Measurements from ENCODE around the gene SGTB.
"Not testable (repeated sequence)": the region's sequence is repeated elsewhere in the genome, so short reads cannot be mapped to it uniquely, and the experiment has no call there.

SGTB gene

GRCh38 chr5:65668696-65669095, 53.2 kb downstream of the SGTB start:
- DNase-seq (ENCODE audit: low spot score) = no peak

- peak; percentile 26 for DNase-seq (ENCODE audit: low spot score)
Observed at GRCh38 chr5:65663804-65664521, 57.9 kb downstream of the SGTB start.

GRCh38 chr5:65654713-65655112, 67.2 kb downstream of the SGTB start:
- DNase-seq (ENCODE audit: low spot score) = no peak

- no peak for DNase-seq (ENCODE audit: low spot score)
Observed at GRCh38 chr5:65651144-65651543, 70.8 kb downstream of the SGTB start.

- no peak for DNase-seq (ENCODE audit: low spot score)
Observed at GRCh38 chr5:65647941-65648340, 74.0 kb downstream of the SGTB start.

GRCh38 chr5:65646938-65647337, 75.0 kb downstream of the SGTB start:
- DNase-seq (ENCODE audit: low spot score) = no peak

GRCh38 chr5:65640240-65640639, 81.7 kb downstream of the SGTB start:
- DNase-seq (ENCODE audit: low spot score) = no peak

GRCh38 chr5:65630981-65631380, 90.9 kb downstream of the SGTB start:
- DNase-seq (ENCODE audit: low spot score) = no peak

GRCh38 chr5:65625743-65626142, 96.2 kb downstream of the SGTB start:
- no peak for DNase-seq (ENCODE audit: low spot score)

GRCh38 chr5:65624571-65625555, 97.0 kb downstream of the SGTB start, which contains the start of the genes SHLD3 and TRAPPC13:
SHLD3 (plus strand) TSS chr5:65625027; CDS start chr5:65629588, 4,561 bp downstream.
TRAPPC13 (plus strand) TSS chr5:65625027; CDS start chr5:65625061, 34 bp downstream.
- peak; percentile 93 for DNase-seq (ENCODE audit: low spot score)

- DNase-seq (ENCODE audit: low spot score) = peak; percentile 94
Observed at GRCh38 chr5:65624025-65624570, 97.8 kb downstream of the SGTB start, which contains the start of gene TRIM23. TRIM23 (minus strand) TSS chr5:65624333; CDS start chr5:65624274, 59 bp downstream.

GRCh38 chr5:65623482-65623881, 98.4 kb downstream of the SGTB start:
- peak; percentile 3 for DNase-seq (ENCODE audit: low spot score)

- not testable (repeated sequence) for DNase-seq (ENCODE audit: low spot score)
Observed at GRCh38 chr5:65621961-65622360, 99.9 kb downstream of the SGTB start.

GRCh38 chr5:65620021-65620420, 101.9 kb downstream of the SGTB start:
- DNase-seq (ENCODE audit: low spot score) = no peak

Measured in cerebellar cortex (tissue), 1 donor.